Neuronal stem cell (in vitro differentiated cells): ENCODE data around the gene OR2V2.

Source experiments
- DNase-seq: peaks from one replicate; pipeline ENCODE4 v3.0.0-alpha.2; 2013; ENCODE audit warnings: low spot score
- H2AFZ ChIP-seq: one replicate; pipeline ENCODE4 v1.6.1; 2013; ENCODE audit warnings: mild to moderate bottlenecking, low read length, inconsistent platforms
- H2AK5ac ChIP-seq: 2 replicates; pipeline ENCODE4 v1.6.1; 2013; ENCODE audit warnings: low read depth, mild to moderate bottlenecking, inconsistent platforms, low read length, moderate library complexity, mixed read lengths
- H2BK120ac ChIP-seq: 2 replicates; pipeline ENCODE4 v1.6.1; 2013; ENCODE audit warnings: low read depth, mild to moderate bottlenecking, inconsistent platforms, low read length, moderate library complexity, mixed read lengths
- H2BK12ac ChIP-seq: one replicate; pipeline ENCODE4 v1.6.1; 2013; ENCODE audit warnings: low read length, inconsistent platforms
- H2BK15ac ChIP-seq: 2 replicates; pipeline ENCODE4 v1.6.1; 2013; ENCODE audit warnings: mild to moderate bottlenecking, low read length, inconsistent platforms, mixed read lengths
- H2BK5ac ChIP-seq: one replicate; pipeline ENCODE4 v1.6.1; 2013; ENCODE audit warnings: inconsistent platforms, mild to moderate bottlenecking, low read length, moderate library complexity
- H3K14ac ChIP-seq: one replicate; pipeline ENCODE4 v1.6.1; 2013; ENCODE audit warnings: low read length, inconsistent platforms
- H3K18ac ChIP-seq: 2 replicates; pipeline ENCODE4 v1.6.1; 2013; ENCODE audit warnings: low read length, inconsistent platforms
- H3K23ac ChIP-seq: 2 replicates; pipeline ENCODE4 v1.6.1; 2013; ENCODE audit warnings: low read depth, mild to moderate bottlenecking, mixed read lengths, low read length, inconsistent platforms; ENCODE audit not compliant: poor library complexity
- H3K27ac ChIP-seq: replicated peaks from 3 replicates; pipeline ENCODE4 v1.5.1; 2013; ENCODE audit warnings: low read length, inconsistent platforms
- H3K27me3 ChIP-seq, 3 experiments: 2 replicates each; pipeline ENCODE4 v1.6.1; 2013; ENCODE audit warnings: low read length in 3 of 3, mild to moderate bottlenecking in 2 of 3, inconsistent platforms in 1 of 3, low read depth in 1 of 3, mixed read lengths in 1 of 3, moderate library complexity in 1 of 3; ENCODE audit not compliant: control insufficient read depth in 3 of 3, insufficient read depth in 3 of 3
- H3K36me3 ChIP-seq, 2 donors: replicated peaks in 1 of 2; 2 replicates each; pipeline ENCODE4 v1.6.1; 2013; ENCODE audit warnings: low read length in 2 of 2; ENCODE audit not compliant: control insufficient read depth in 2 of 2, insufficient read depth in 2 of 2
- H3K4ac ChIP-seq: 2 replicates; pipeline ENCODE4 v1.6.1; 2013; ENCODE audit warnings: inconsistent platforms, mild to moderate bottlenecking, low read length, moderate library complexity
- H3K4me1 ChIP-seq, 2 donors: 1 replicate in 1 of 2; 2 replicates in 1 of 2; pipeline ENCODE4 v1.6.1; 2013; ENCODE audit warnings: low read length in 2 of 2, low read depth in 1 of 2; ENCODE audit not compliant: control insufficient read depth in 2 of 2, insufficient read depth in 1 of 2
- H3K4me2 ChIP-seq: one replicate; pipeline ENCODE4 v1.6.1; 2013; ENCODE audit warnings: mild to moderate bottlenecking, low read length, inconsistent platforms; ENCODE audit not compliant: insufficient read depth, poor library complexity, severe bottlenecking
- H3K4me3 ChIP-seq, 2 donors: 2 replicates each; pipeline ENCODE4 v1.5.1; 2013; ENCODE audit warnings: low read length in 2 of 2, mild to moderate bottlenecking in 2 of 2, inconsistent platforms in 1 of 2, moderate library complexity in 1 of 2
- H3K79me1 ChIP-seq: one replicate; pipeline ENCODE4 v1.6.1; 2013; ENCODE audit warnings: low read depth, mild to moderate bottlenecking, inconsistent platforms, low read length, moderate library complexity
- H3K9ac ChIP-seq: one replicate; pipeline ENCODE4 v1.6.1; 2013; ENCODE audit warnings: mild to moderate bottlenecking, low read depth, low read length, inconsistent platforms; ENCODE audit not compliant: poor library complexity
- H3K9me3 ChIP-seq, 2 donors: replicated peaks in 1 of 2; 2 replicates each; pipeline versions ENCODE3 to v1.6.1; 2013; ENCODE audit warnings: low read length in 2 of 2, mild to moderate bottlenecking in 2 of 2, inconsistent platforms in 1 of 2, low read depth in 1 of 2, mixed read lengths in 1 of 2, moderate library complexity in 1 of 2; ENCODE audit not compliant: control insufficient read depth in 2 of 2, insufficient read depth in 1 of 2
- H4K8ac ChIP-seq: one replicate; pipeline ENCODE4 v1.6.1; 2013; ENCODE audit warnings: low read depth, mild to moderate bottlenecking, inconsistent platforms, low read length, moderate library complexity
- H4K91ac ChIP-seq: one replicate; pipeline ENCODE4 v1.6.1; 2013; ENCODE audit warnings: low read length, low read depth, mild to moderate bottlenecking, inconsistent platforms; ENCODE audit not compliant: poor library complexity
- WGBS, 2 donors: extraction: QIAGEN DNeasy Blood & Tissue Kit; methylation state at CpG; one replicate each; pipeline ENCODE4 v1.1.7; 2013; ENCODE audit warnings: missing lambda C conversion rate in 2 of 2, mixed read lengths in 1 of 2; ENCODE audit not compliant: insufficient read length in 2 of 2, insufficient replicate concordance in 1 of 2; ENCODE audit errors: extremely low coverage in 2 of 2; 5-methylcytosine and 5-hydroxymethylcytosine counted together

Gene OR2V2

GRCh38 chr5:181163487-181164075 lies 16.2 kb downstream of the OR2V2 start:
- no peak overlapping the region for H3K9ac ChIP-seq
- H3K4me1 ChIP-seq = peaks cover 3 to 11% of the 10 kb centered on the region in 2 donors
- no peak overlapping the region for H2AFZ ChIP-seq
- no peak overlapping the region for H3K27ac ChIP-seq
- DNase-seq = no peak
- no CpG with 5 or more reads among the region's 16 CpGs for WGBS, 2 donors
- no peak overlapping the region for H2BK12ac ChIP-seq
- peak overlapping the region; percentile 53 for H3K4me2 ChIP-seq
- H2BK15ac ChIP-seq = no peak overlapping the region
- no peak overlapping the region for H3K14ac ChIP-seq
- H3K9me3 ChIP-seq = no peaks in the 10 kb centered on the region
- no peak overlapping the region for H4K91ac ChIP-seq
- no peaks in the 10 kb centered on the region for H3K36me3 ChIP-seq
- H3K4me3 ChIP-seq = peak overlapping the region; percentile 23 to 73
- no peak overlapping the region for H3K18ac ChIP-seq
- H2BK5ac ChIP-seq = no peak overlapping the region
- H3K4ac ChIP-seq = no peak overlapping the region
- no peak overlapping the region for H2BK120ac ChIP-seq
- H3K23ac ChIP-seq = no peak overlapping the region
- H3K27me3 ChIP-seq = peaks cover 0 to 12% (median 8%) of the 10 kb centered on the region in 3 experiments
- no peaks in the 10 kb centered on the region for H3K79me1 ChIP-seq
- H4K8ac ChIP-seq = no peak overlapping the region
- H2AK5ac ChIP-seq = no peak overlapping the region

GRCh38 chr5:181164076-181164952 lies 16.9 kb downstream of the OR2V2 start:
- peak overlapping the region; percentile 19 for H3K4me2 ChIP-seq
- no peak overlapping the region for H3K4ac ChIP-seq
- H4K91ac ChIP-seq = no peak overlapping the region
- H3K4me1 ChIP-seq = peaks cover 3 to 11% of the 10 kb centered on the region in 2 donors
- H3K14ac ChIP-seq = no peak overlapping the region
- H2AFZ ChIP-seq = no peak overlapping the region
- H4K8ac ChIP-seq = no peak overlapping the region
- no peak overlapping the region for H3K18ac ChIP-seq
- H3K9me3 ChIP-seq = no peaks in the 10 kb centered on the region
- no peak for DNase-seq
- H3K79me1 ChIP-seq = no peaks in the 10 kb centered on the region
- no peaks in the 10 kb centered on the region for H3K36me3 ChIP-seq
- H2AK5ac ChIP-seq = peak overlapping the region; percentile 76
- no peak overlapping the region for H3K23ac ChIP-seq
- no peak overlapping the region for H2BK5ac ChIP-seq
- no peak overlapping the region for H2BK120ac ChIP-seq
- no peak overlapping the region for H3K9ac ChIP-seq
- H3K27me3 ChIP-seq = peaks cover 0 to 20% (median 13%) of the 10 kb centered on the region in 3 experiments
- H2BK12ac ChIP-seq = no peak overlapping the region
- H3K27ac ChIP-seq = no peak overlapping the region
- no peak overlapping the region for H2BK15ac ChIP-seq
- WGBS, 2 donors = no CpG with 5 or more reads among the region's 52 CpGs
- H3K4me3 ChIP-seq = peak overlapping the region in 1 of 2 donors; percentile 70

- H3K27ac ChIP-seq = no peak overlapping the region
Observed at GRCh38 chr5:181166812-181167733, 19.7 kb downstream of the OR2V2 start.

More at GRCh38 chr5:181166812-181167733, 19.7 kb downstream of the OR2V2 start:
- Histone ChIP-seq H2BK12ac (no peak overlapping the region), H4K91ac (no peak overlapping the region), H3K79me1 (no peaks in the 10 kb centered on the region), H3K23ac (no peak overlapping the region), H3K9ac (no peak overlapping the region), H2BK5ac (no peak overlapping the region), H4K8ac (no peak overlapping the region), H3K4me2 (no peak overlapping the region), H3K4me3 (no peak overlapping the region), H3K14ac (no peak overlapping the region), H2AFZ (no peak overlapping the region), H2BK120ac (no peak overlapping the region), H3K9me3 (peaks cover 0 to 2% of the 10 kb centered on the region in 2 donors), H3K27me3 (peaks cover 2 to 46% (median 36%) of the 10 kb centered on the region in 3 experiments), H3K18ac (no peak overlapping the region), H2BK15ac (no peak overlapping the region), H3K4ac (no peak overlapping the region), H3K36me3 (no peaks in the 10 kb centered on the region), H3K4me1 (peaks cover 5 to 10% of the 10 kb centered on the region in 2 donors), H2AK5ac (no peak overlapping the region)
- no peak for DNase-seq
- no CpG with 5 or more reads among the region's 6 CpGs for WGBS, 2 donors
